Activated CD8-positive, alpha-beta T cell treated with anti-CD3 and anti-CD28 coated beads, Interleukin-2, amount 10 ng/mL, durations not matched to agents 7 days and 5 days (primary cell): ENCODE measurements around the gene AIG1. TPM values are rescaled to one million over a fixed set of nuclear protein-coding genes. Genes with fewer than 3 reads are reported as not detected.
"Not testable (repeated sequence)": the region's sequence is repeated elsewhere in the genome, so short reads cannot be mapped to it uniquely, and the experiment has no call there.

Source experiments
- ATAC-seq: fragments of 150-1000 bp; cut with Tn5 transposase; one replicate; pipeline ENCODE4 v1.10.0; 2021; ENCODE audit warnings: moderate library complexity
- CTCF ChIA-PET: fragments of 350-600 bp; sonication (Branson Sonifier 250); formaldehyde crosslinking; loops from one replicate; lab custom pipeline; 2021; ENCODE audit warnings: antibody characterized with exemption; lab: Charles Lee
- POLR2A ChIA-PET: fragments of 350-600 bp; sonication (Branson Sonifier 250); formaldehyde crosslinking; loops from one replicate; lab custom pipeline; 2021; ENCODE audit warnings: antibody characterized with exemption; lab: Charles Lee
- DNase-seq: peaks from one replicate; pipeline ENCODE4 v3.0.0-alpha.2; 2020
- H3K27ac Mint-ChIP-seq: one replicate; pipeline ENCODE4 v1.8.0; 2021; ENCODE audit warnings: mild to moderate bottlenecking, mixed read lengths
- H3K27me3 Mint-ChIP-seq: one replicate; pipeline ENCODE4 v1.8.0; 2021; ENCODE audit warnings: low read depth, mixed read lengths
- H3K36me3 Mint-ChIP-seq: one replicate; pipeline ENCODE4 v1.8.0; 2021; ENCODE audit warnings: low read depth, mixed read lengths
- H3K4me1 Mint-ChIP-seq: one replicate; pipeline ENCODE4 v1.8.0; 2021; ENCODE audit warnings: low read depth, mixed read lengths
- H3K4me3 Mint-ChIP-seq: one replicate; pipeline ENCODE4 v1.8.0; 2021; ENCODE audit warnings: mild to moderate bottlenecking, mixed read lengths
- H3K9me3 Mint-ChIP-seq: one replicate; pipeline ENCODE4 v1.8.0; 2022; ENCODE audit warnings: mixed read lengths; ENCODE audit not compliant: insufficient read depth
- total RNA-seq, 2 experiments: library from RNA; stranded (reverse); gene quantifications; one replicate each; pipeline ENCODE4 v1.2.3, GENCODE V29; 2021

The AIG1 gene
- total RNA-seq, 2 experiments from 2014 or later = 13.0 to 14.2 TPM

DNA sequence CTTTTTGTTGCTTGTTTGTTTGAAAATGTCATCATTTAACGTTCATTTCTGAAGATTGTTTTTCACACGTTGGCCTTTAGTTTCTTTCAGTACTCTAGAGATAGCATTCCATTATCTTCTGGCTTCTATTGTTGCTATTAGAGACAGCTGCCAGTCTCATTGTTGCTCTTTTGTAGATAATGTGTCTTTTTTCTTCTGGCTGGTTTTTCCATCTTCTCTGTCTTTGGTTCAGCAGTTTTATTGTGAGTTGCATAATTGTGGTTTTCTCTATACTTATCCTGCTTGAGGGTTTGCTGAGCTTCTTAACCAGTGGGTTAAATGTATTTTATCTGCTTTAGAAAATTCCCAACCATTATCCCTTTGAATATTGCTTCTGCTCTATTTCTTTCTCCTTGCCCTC, 23.2 kb upstream of the AIG1 start:
- Mint-ChIP-seq H3K9me3 (no peaks in the 10 kb centered on the region), H3K4me3 (no peak overlapping the region), H3K27ac (no peak overlapping the region), H3K4me1 (peaks cover 6% of the 10 kb centered on the region), H3K36me3 (no peaks in the 10 kb centered on the region), H3K27me3 (peaks cover 11% of the 10 kb centered on the region)
- ChIA-PET CTCF (no interaction called here), POLR2A (no interaction called here)
- DNase-seq (no peak), ATAC-seq (no peak)

GRCh38 chr6:143038833-143039232, 21.9 kb upstream of the AIG1 start:
- H3K9me3 Mint-ChIP-seq = no peaks in the 10 kb centered on the region
- H3K4me3 Mint-ChIP-seq = no peak overlapping the region
- peaks cover 6% of the 10 kb centered on the region for H3K4me1 Mint-ChIP-seq
- no peaks in the 10 kb centered on the region for H3K36me3 Mint-ChIP-seq
- CTCF ChIA-PET = no interaction called here
- peak; percentile 33 for ATAC-seq
- no peak overlapping the region for H3K27ac Mint-ChIP-seq
- no peak for DNase-seq
- POLR2A ChIA-PET = no interaction called here
- H3K27me3 Mint-ChIP-seq = peaks cover 13% of the 10 kb centered on the region

DNA sequence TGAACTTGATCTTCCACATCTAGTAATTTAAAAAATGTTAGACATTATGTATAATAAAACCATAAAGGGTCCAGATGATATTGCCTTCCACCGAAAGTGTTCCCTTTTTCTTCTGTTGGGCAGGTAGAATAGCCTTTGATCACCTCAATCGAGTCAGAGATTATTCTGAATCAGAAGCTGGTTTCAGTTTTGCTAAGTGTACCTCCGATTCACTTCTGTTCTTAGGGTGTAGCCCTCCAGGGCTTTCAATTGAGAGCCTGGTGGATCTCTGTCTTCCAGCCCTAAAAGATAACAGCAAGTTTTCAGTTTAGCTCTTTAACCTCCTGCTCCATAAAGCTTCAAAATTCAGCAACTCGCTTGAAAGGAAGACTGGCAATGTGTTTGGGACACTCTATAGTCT, 21.1 kb upstream of the AIG1 start:
- H3K4me1 Mint-ChIP-seq = peaks cover 6% of the 10 kb centered on the region
- POLR2A ChIA-PET = no interaction called here
- ATAC-seq (no peak), DNase-seq (no peak)
- peaks cover 13% of the 10 kb centered on the region for H3K27me3 Mint-ChIP-seq
- no peaks in the 10 kb centered on the region for H3K9me3 Mint-ChIP-seq
- no peaks in the 10 kb centered on the region for H3K36me3 Mint-ChIP-seq
- H3K27ac Mint-ChIP-seq = no peak overlapping the region
- CTCF ChIA-PET = no interaction called here
- no peak overlapping the region for H3K4me3 Mint-ChIP-seq

GRCh38 chr6:143040018-143040417, 20.7 kb upstream of the AIG1 start:
- no peaks in the 10 kb centered on the region for H3K36me3 Mint-ChIP-seq
- H3K27me3 Mint-ChIP-seq = peaks cover 16% of the 10 kb centered on the region
- ChIA-PET CTCF (interaction anchor here (2.4 kb wide), 1 partner anchor 13 kb away, joined by 6 read pairs; no protein-coding TSS in a partner anchor), POLR2A (no interaction called here)
- H3K9me3 Mint-ChIP-seq = no peaks in the 10 kb centered on the region
- no peak for DNase-seq
- H3K27ac Mint-ChIP-seq = no peak overlapping the region
- H3K4me1 Mint-ChIP-seq = peaks cover 6% of the 10 kb centered on the region
- ATAC-seq = no peak
- H3K4me3 Mint-ChIP-seq = no peak overlapping the region

GRCh38 chr6:143044345-143044744, 16.3 kb upstream of the AIG1 start:
- H3K27ac Mint-ChIP-seq, H3K4me3 Mint-ChIP-seq, H3K4me1 Mint-ChIP-seq, DNase-seq, CTCF ChIA-PET, POLR2A ChIA-PET, ATAC-seq, H3K9me3 Mint-ChIP-seq, H3K36me3 Mint-ChIP-seq: not testable (repeated sequence)
- H3K27me3 Mint-ChIP-seq = peaks cover 12% of the 10 kb centered on the region

DNA sequence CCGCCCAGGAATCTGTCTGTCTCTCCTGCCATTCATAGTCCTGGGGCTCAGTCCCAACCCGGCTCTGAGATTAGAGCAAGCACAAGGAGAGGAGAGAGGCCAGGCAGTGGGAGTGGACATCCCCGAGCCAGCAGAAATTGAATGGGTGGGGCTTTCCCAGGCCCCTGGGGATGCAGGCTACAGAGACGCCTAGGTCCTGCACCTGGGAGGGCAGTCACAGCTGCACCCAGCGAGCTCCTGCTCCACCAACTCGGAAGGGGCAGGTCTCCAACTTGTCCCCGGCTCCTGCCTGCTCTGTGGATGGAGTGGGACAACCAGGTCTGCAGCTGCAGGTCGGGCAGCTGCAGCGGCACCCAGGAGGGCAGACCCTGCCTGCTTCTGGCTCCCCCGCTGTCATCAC, 11.1 kb upstream of the AIG1 start:
- ATAC-seq = no peak
- CTCF ChIA-PET = no interaction called here
- H3K4me3 Mint-ChIP-seq = no peak overlapping the region
- no peak overlapping the region for H3K27ac Mint-ChIP-seq
- POLR2A ChIA-PET = no interaction called here
- peaks cover 12% of the 10 kb centered on the region for H3K4me1 Mint-ChIP-seq
- H3K36me3 Mint-ChIP-seq = no peaks in the 10 kb centered on the region
- DNase-seq = no peak
- H3K27me3 Mint-ChIP-seq = peaks cover 10% of the 10 kb centered on the region
- no peaks in the 10 kb centered on the region for H3K9me3 Mint-ChIP-seq

GRCh38 chr6:143050509-143050908, 10.2 kb upstream of the AIG1 start:
- POLR2A ChIA-PET = no interaction called here
- Mint-ChIP-seq H3K27ac (no peak overlapping the region), H3K4me3 (no peak overlapping the region), H3K9me3 (no peaks in the 10 kb centered on the region), H3K36me3 (no peaks in the 10 kb centered on the region), H3K27me3 (peaks cover 7% of the 10 kb centered on the region), H3K4me1 (peaks cover 12% of the 10 kb centered on the region)
- ATAC-seq (no peak), DNase-seq (no peak)
- CTCF ChIA-PET = interaction anchor here (1.2 kb wide), 1 partner anchor 24 kb away, joined by 3 read pairs; no protein-coding TSS in a partner anchor

GRCh38 chr6:143052282-143052681, 8.4 kb upstream of the AIG1 start:
- no peak overlapping the region for H3K4me3 Mint-ChIP-seq
- CTCF ChIA-PET = no interaction called here

GRCh38 chr6:143053856-143054255, 6.8 kb upstream of the AIG1 start:
- H3K4me1 Mint-ChIP-seq = peaks cover 13% of the 10 kb centered on the region
- ATAC-seq (no peak), DNase-seq (no peak)
- POLR2A ChIA-PET = no interaction called here
- no peak overlapping the region for H3K27ac Mint-ChIP-seq
- H3K27me3 Mint-ChIP-seq = no peaks in the 10 kb centered on the region
- no peaks in the 10 kb centered on the region for H3K9me3 Mint-ChIP-seq
- H3K4me3 Mint-ChIP-seq = no peak overlapping the region
- H3K36me3 Mint-ChIP-seq = no peaks in the 10 kb centered on the region
- CTCF ChIA-PET = no interaction called here

More at GRCh38 chr6:143052282-143052681, 8.4 kb upstream of the AIG1 start:
- POLR2A ChIA-PET = no interaction called here
- no peaks in the 10 kb centered on the region for H3K36me3 Mint-ChIP-seq
- H3K9me3 Mint-ChIP-seq = no peaks in the 10 kb centered on the region
- DNase-seq (no peak), ATAC-seq (no peak)
- H3K4me1 Mint-ChIP-seq = peaks cover 12% of the 10 kb centered on the region
- peaks cover 3% of the 10 kb centered on the region for H3K27me3 Mint-ChIP-seq
- H3K27ac Mint-ChIP-seq = no peak overlapping the region

- no peak for DNase-seq
- POLR2A ChIA-PET = no interaction called here
- Mint-ChIP-seq H3K4me1 (peaks cover 17% of the 10 kb centered on the region), H3K9me3 (no peaks in the 10 kb centered on the region), H3K27me3 (no peaks in the 10 kb centered on the region), H3K27ac (no peak overlapping the region), H3K36me3 (no peaks in the 10 kb centered on the region), H3K4me3 (no peak overlapping the region)
- ATAC-seq = no peak
- CTCF ChIA-PET = no interaction called here
Measured at GRCh38 chr6:143054329-143054728, 6.4 kb upstream of the AIG1 start.

DNA sequence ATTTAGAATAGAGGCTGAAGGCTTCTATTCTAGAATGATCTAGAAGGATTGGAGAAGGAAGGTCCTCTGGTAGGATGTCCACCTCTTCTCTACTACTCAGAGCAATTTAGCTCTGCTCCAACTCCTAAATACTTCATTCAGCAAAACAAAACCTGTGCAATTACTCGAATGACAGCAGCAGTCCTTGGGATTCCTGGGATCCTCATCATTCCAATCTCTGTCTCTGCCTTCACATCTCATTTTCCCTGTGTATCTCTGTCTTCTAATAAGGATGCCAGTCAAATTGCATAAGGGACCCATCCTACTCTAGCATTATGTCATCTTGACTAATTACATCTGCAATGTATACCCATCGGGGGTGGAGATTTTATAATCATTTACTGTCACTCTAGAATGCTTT, 5.5 kb upstream of the AIG1 start:
- Mint-ChIP-seq H3K4me1 (peaks cover 26% of the 10 kb centered on the region), H3K27me3 (no peaks in the 10 kb centered on the region), H3K36me3 (no peaks in the 10 kb centered on the region), H3K9me3 (no peaks in the 10 kb centered on the region), H3K27ac (no peak overlapping the region), H3K4me3 (no peak overlapping the region)
- ChIA-PET POLR2A (interaction anchor here (0.8 to 1.2 kb wide), 2 partner anchors 169 to 873 kb away, joined by 3 read pairs; no protein-coding TSS in a partner anchor), CTCF (interaction anchor here (1.9 kb wide), 1 partner anchor 372 kb away, joined by 6 read pairs; no protein-coding TSS in a partner anchor)
- ATAC-seq = no peak
- no peak for DNase-seq

GRCh38 chr6:143055891-143056290, 4.8 kb upstream of the AIG1 start:
- H3K4me3 Mint-ChIP-seq = no peak overlapping the region
- ATAC-seq (no peak), DNase-seq (no peak)
- H3K9me3 Mint-ChIP-seq = no peaks in the 10 kb centered on the region
- no peak overlapping the region for H3K27ac Mint-ChIP-seq
- CTCF ChIA-PET = interaction anchor here (1.9 kb wide), 1 partner anchor 372 kb away, joined by 6 read pairs; no protein-coding TSS in a partner anchor
- POLR2A ChIA-PET = interaction anchor here (0.8 to 1.2 kb wide), 2 partner anchors 169 to 873 kb away, joined by 3 read pairs; no protein-coding TSS in a partner anchor
- H3K36me3 Mint-ChIP-seq = no peaks in the 10 kb centered on the region
- peaks cover 28% of the 10 kb centered on the region for H3K4me1 Mint-ChIP-seq
- H3K27me3 Mint-ChIP-seq = no peaks in the 10 kb centered on the region

DNA sequence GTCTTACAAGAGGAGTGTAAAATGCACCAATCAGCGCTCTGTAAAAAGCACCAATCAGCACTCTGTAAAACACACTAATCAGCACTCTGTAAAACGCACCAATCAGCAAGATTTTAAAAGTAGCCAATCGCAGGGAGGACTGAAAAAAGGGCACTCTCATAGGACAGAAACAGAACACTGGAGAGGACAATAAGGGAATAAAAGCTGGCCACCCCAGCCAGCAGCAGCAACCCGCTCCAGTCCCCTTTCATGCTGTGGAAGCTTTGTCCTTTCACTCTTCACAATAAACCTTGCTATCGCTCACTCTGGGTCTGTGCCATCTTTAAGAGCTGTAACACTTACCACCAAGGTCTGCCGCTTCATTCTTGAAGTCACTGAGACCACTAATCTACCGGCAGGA, 1.7 kb upstream of the AIG1 start:
- ATAC-seq (no peak), DNase-seq (no peak)
- CTCF ChIA-PET = interaction anchor here (1.2 to 1.8 kb wide), 3 partner anchors 32 to 369 kb away, joined by 5 to 6 read pairs (median 5); no protein-coding TSS in a partner anchor
- Mint-ChIP-seq H3K36me3 (no peaks in the 10 kb centered on the region), H3K4me3 (no peak overlapping the region), H3K27me3 (no peaks in the 10 kb centered on the region), H3K9me3 (no peaks in the 10 kb centered on the region), H3K4me1 (peaks cover 27% of the 10 kb centered on the region), H3K27ac (no peak overlapping the region)
- POLR2A ChIA-PET = no interaction called here
